Panc1 (cell line): Measurements from ENCODE around the gene TOE1. TPM values are rescaled to one million over a fixed set of nuclear protein-coding genes. Genes with fewer than 3 reads are reported as not detected.

Source experiments
- ATAC-seq: fragments of 200-7000 bp; cut with Tn5 transposase; 2 replicates; pipeline ENCODE4 v1.9.1; 2020; ENCODE audit warnings: mild to moderate bottlenecking, moderate library complexity
- BruUV-seq: library from RNA; stranded (reverse); fragments of 400-500 nt; replicated peaks from 2 replicates; lab custom pipeline; 2021; lab: Mats Ljungman, UMichigan
- CTCF ChIA-PET: fragments of 300-600 bp; sonication (Branson Sonifier 250); formaldehyde crosslinking; loops from one replicate; lab custom pipeline; 2022; ENCODE audit warnings: antibody characterized with exemption; lab: Charles Lee
- POLR2A ChIA-PET: fragments of 300-600 bp; sonication (Branson Sonifier 250); formaldehyde crosslinking; loops from one replicate; lab custom pipeline; 2022; ENCODE audit warnings: antibody characterized with exemption; lab: Charles Lee
- DNase-seq: peaks from one replicate; pipeline ENCODE4 v3.0.0-alpha.2; 2010; ENCODE audit warnings: low read depth, low spot score
- H3K27ac ChIP-seq: 2 replicates; pipeline ENCODE4 v1.5.1; 2011; ENCODE audit warnings: mild to moderate bottlenecking, low read length, inconsistent platforms
- H3K27me3 ChIP-seq: fragments of 200-500 bp; sonication (Bioruptor generic); 2 replicates; pipeline ENCODE4 v1.6.0; 2014; ENCODE audit warnings: low read length, inconsistent platforms; ENCODE audit not compliant: control insufficient read depth, insufficient read depth
- H3K36me3 ChIP-seq: fragments of 200-500 bp; sonication (Bioruptor generic); 2 replicates; pipeline ENCODE4 v1.5.1; 2014; ENCODE audit warnings: inconsistent platforms, mild to moderate bottlenecking, low read length, moderate library complexity; ENCODE audit not compliant: control insufficient read depth, insufficient read depth
- H3K4me1 ChIP-seq: 2 replicates; pipeline ENCODE4 v1.5.1; 2011; ENCODE audit warnings: inconsistent platforms, mild to moderate bottlenecking, low read length, moderate library complexity; ENCODE audit not compliant: control insufficient read depth, insufficient read depth
- H3K4me3 ChIP-seq, 2 experiments: 2 replicates each; pipeline ENCODE4 v1.5.1; 2011 to 2012; ENCODE audit warnings: low read depth in 2 of 2, low read length in 2 of 2, mild to moderate bottlenecking in 2 of 2, inconsistent platforms in 1 of 2, moderate library complexity in 1 of 2
- H3K9me3 ChIP-seq: fragments of 200-500 bp; sonication (Bioruptor generic); 2 replicates; pipeline ENCODE4 v1.5.1; 2014; ENCODE audit warnings: low read depth, mild to moderate bottlenecking, inconsistent platforms, low read length, moderate library complexity; ENCODE audit not compliant: control insufficient read depth, insufficient read depth
- CTCF ChIP-seq: fragments of 450-650 bp; IDR thresholded peaks from 2 replicates; pipeline ENCODE4 v1.5.1; 2017; ENCODE audit warnings: mild to moderate bottlenecking
- POLR2AphosphoS5 ChIP-seq: IDR thresholded peaks from 2 replicates; pipeline ENCODE4 v1.6.1; 2012; ENCODE audit warnings: mild to moderate bottlenecking, low read depth, low read length, moderate library complexity
- REST ChIP-seq, 2 experiments: IDR thresholded peaks; 2 replicates each; pipeline ENCODE4 v1.6.1; 2011 to 2012; ENCODE audit warnings: low read depth in 2 of 2, control low read depth in 1 of 2, low read length in 1 of 2, mild to moderate bottlenecking in 1 of 2, moderate library complexity in 1 of 2; ENCODE audit not compliant: insufficient read depth in 1 of 2
- SIN3A ChIP-seq: IDR thresholded peaks from 2 replicates; pipeline ENCODE4 v1.6.1; 2012; ENCODE audit warnings: low read depth, mild to moderate bottlenecking, low read length, moderate library complexity, borderline replicate concordance; ENCODE audit not compliant: insufficient read depth
- TCF7L2 ChIP-seq: IDR thresholded peaks from 2 replicates; pipeline ENCODE4 v1.6.1; 2011; ENCODE audit warnings: mild to moderate bottlenecking, low read depth, low read length, inconsistent platforms
- in situ Hi-C: cut with HindIII; loops from 2 replicates; pipeline ENCODE4 v1.10.0; 2016; ENCODE audit warnings: low sequenced_read_pairs, low pct_unique_long_range_greater_than_20kb
- intact Hi-C: fragments of 100-400 bp; cut with micrococcal nuclease; formaldehyde crosslinking; loops from one replicate; pipeline ENCODE4 v1.10.0; 2022; ENCODE audit not compliant: unreplicated experiment
- total RNA-seq: library from RNA; stranded (reverse); gene quantifications from one replicate; pipeline ENCODE4 v1.2.1, GENCODE V29; 2021; ENCODE audit not compliant: unreplicated experiment

TOE1 gene
- total RNA-seq, 1 experiment from 2014 or later, result 14.3 TPM

- Histone ChIP-seq H3K27ac (no peak overlapping the region), H3K4me3 (no peak overlapping the region), H3K36me3 (no peaks in the 10 kb centered on the region), H3K27me3 (no peaks in the 10 kb centered on the region), H3K9me3 (no peaks in the 10 kb centered on the region), H3K4me1 (no peaks in the 10 kb centered on the region)
- CTCF ChIA-PET, result no interaction called here
- in situ Hi-C loops, result no loop called here
- TF ChIP-seq TCF7L2 (no peak), CTCF (no peak), POLR2AphosphoS5 (no peak), SIN3A (no peak), REST (IDR thresholded peaks at IDR 0.05; ENCODE audit: insufficient read depth in 1 of 2, low read depth in 2 of 2, low read length in 1 of 2) (no peak)
- ATAC-seq, result no peak
- no peak for DNase-seq
- BruUV-seq, result no TSS peak
- POLR2A ChIA-PET, result no interaction called here
- intact Hi-C loops, result no loop called here
Observed at GRCh38 chr1:45370575-45370974, 30.6 kb downstream of the TOE1 start.

GRCh38 chr1:45373573-45373972 is 33.6 kb downstream of the TOE1 start:
- Histone ChIP-seq H3K4me3 (no peak overlapping the region), H3K9me3 (no peaks in the 10 kb centered on the region), H3K36me3 (no peaks in the 10 kb centered on the region), H3K4me1 (no peaks in the 10 kb centered on the region), H3K27me3 (no peaks in the 10 kb centered on the region), H3K27ac (no peak overlapping the region)
- ATAC-seq, result no peak
- ChIA-PET CTCF (interaction anchor here (0.6 kb wide), 1 partner anchor 54 kb away, joined by 12 read pairs; no protein-coding TSS in a partner anchor), POLR2A (no interaction called here)
- intact Hi-C loops, result no loop called here
- in situ Hi-C loops, result no loop called here
- BruUV-seq, result no TSS peak
- no peak for DNase-seq
- TF ChIP-seq POLR2AphosphoS5 (no peak), REST (IDR thresholded peaks at IDR 0.05; ENCODE audit: insufficient read depth in 1 of 2, low read depth in 2 of 2, low read length in 1 of 2) (no peak), SIN3A (no peak), TCF7L2 (no peak), CTCF (no peak)
